Frontal cortex (tissue), 4 donors: ENCODE data around the gene BBS12. TPM values are rescaled to one million over a fixed set of nuclear protein-coding genes. Genes with fewer than 3 reads are reported as not detected.

ENCODE experiments used
- DNase-seq, 2 donors: peaks; one replicate each; pipeline ENCODE4 v3.0.0; 2012; ENCODE audit warnings: low spot score in 2 of 2
- FAIRE-seq: peaks from 2 replicates; lab custom pipeline; 2012; peaks lifted over from hg19 to GRCh38; lab: Jason Lieb, UNC
- total RNA-seq: library from RNA; depleted of rRNA; stranded (reverse); fragments of >200 nt; gene quantifications from one replicate; pipeline ENCODE4 v1.2.3, GENCODE V29; 2014
- donor health status: control.
- donor health status: control.
- donor health status: control.

The BBS12 gene
- total RNA-seq = 16.3 TPM

DNA sequence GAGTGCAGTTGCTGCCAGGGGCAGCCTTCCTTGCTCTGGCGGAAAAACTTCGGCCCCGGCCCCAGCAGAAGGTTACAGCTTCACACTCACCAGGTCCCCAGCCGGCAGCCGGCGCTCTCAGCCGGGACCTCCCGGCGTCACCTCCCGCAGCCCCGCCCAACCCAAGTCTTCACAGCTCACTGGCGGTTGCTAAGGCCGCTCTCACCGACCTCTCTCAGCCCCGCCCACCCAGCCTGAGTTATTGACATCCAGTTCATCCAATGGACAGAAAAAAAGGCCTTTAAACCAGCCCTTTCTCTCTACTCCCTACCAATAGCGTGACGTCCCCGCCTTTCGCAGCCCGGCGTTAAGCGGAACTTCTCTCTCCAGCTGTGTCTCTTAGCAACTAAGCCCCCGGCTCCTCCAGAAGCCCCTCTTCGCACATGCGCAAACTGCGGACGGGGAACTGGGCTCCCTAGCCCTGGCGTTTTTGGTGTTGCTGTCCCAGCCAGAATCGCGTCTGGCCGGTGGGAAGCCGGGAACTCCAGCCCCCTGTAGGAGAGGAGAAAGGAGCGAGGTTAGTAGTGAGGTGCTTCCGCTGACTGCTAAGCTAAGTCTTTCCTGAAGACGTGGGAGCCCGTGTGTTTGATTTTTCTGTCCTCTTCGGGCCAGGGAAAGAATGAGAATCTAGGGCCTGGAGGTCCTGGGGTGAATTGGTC is at the start of gene BBS12:
Gene BBS12, plus strand, starts transcription at position 376 of the 698 bp plus-strand sequence. CDS start 9,189 bp downstream, outside the sequence.
- DNase-seq (peak; percentile 76 to 90), FAIRE-seq (peak; percentile 97)

DNA sequence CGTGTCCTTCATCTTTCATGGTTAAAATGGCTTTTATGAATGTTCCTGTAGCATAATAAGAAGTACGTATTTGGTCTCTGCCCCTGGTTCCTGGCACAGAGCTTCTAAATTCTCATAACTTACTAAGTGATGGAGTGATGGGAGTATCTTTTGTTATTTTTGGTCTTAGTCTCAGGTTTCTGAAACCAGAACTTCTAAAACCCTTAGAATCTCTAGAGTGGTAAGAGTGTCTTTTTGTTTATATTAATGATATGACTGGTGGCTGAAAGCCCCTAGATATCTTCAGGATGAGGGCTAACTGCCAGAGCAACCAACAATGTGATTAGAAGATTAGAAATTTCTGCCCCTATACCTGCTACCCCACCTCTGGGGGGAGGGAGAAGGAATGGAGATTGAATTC is 45.8 kb upstream of the BBS12 start:
- FAIRE-seq = no peak
- no peak for DNase-seq

DNA sequence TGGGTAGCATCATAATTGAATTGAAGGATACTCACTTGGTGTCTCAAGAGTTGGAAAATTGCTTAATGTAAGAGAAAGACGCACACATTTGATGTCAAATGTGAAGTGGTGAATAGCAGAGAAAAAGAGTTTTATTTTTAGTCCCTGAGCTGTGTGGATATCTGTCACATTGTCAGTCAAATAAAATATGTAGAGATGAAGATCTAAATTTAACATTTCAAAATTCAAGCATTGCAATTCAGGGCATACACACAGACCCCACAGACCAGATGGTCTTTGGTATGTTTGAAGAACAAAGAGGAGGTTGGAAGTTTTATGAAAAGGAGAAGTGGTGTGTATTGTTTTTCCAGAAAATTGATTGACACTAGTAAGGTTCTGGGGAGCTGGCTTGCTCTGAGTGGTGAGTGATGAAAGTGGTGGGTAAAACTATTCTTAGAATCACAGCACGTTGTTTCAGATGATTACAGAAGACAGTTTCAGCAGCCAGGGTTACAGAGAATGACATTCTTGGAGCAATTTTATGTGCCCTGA is 44.9 kb upstream of the BBS12 start:
- DNase-seq = no peak
- FAIRE-seq = no peak

DNA sequence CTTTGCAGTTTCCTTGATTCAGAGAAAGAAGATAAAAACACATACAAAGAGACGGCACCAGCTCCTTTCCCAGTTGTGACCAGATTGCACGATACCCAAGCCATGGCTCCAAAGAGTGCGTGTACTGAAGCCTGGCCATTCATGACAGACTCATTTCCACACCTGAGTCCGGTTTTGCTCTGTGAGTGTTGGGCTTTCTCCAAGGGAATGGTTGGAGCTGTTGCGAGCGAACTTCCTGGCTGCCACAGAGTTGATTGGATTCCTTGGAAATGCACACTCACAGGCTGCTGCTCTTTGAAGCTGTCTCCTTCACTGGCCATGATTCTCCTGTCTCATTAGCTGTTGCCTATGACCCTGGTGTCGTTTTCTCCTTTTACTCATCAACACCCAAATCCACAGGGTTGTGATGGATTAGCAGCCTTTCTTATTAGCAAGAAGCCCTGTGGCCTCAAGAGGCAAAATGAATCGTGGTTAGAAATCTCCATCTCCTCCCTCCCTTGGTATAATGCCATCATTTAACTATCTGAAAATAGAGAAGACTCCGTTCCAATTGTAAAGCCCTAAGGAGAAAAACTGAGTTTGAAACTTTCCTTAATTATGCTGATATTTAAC is 43.9 kb upstream of the BBS12 start:
- no peak for DNase-seq
- FAIRE-seq = no peak

DNA sequence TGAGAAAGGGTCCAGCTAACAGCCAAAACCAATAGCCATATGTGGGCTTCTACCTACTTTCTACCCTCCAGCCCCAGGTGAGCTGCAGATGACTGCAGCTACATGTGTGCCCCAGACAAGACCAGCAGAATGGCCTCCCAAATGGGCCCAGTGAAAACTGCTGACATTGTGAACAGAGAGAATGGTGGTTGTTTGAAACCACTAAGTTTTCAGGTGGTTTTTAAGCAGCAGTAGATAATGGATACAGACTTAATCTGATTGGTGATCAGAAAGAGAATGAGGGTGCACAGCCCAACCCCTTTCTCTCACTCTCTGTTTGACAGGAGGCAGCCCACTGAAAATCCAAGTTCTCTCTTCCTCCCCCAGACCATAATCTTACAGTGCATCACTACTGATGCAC is 42.5 kb upstream of the BBS12 start:
- DNase-seq (no peak), FAIRE-seq (no peak)

DNA sequence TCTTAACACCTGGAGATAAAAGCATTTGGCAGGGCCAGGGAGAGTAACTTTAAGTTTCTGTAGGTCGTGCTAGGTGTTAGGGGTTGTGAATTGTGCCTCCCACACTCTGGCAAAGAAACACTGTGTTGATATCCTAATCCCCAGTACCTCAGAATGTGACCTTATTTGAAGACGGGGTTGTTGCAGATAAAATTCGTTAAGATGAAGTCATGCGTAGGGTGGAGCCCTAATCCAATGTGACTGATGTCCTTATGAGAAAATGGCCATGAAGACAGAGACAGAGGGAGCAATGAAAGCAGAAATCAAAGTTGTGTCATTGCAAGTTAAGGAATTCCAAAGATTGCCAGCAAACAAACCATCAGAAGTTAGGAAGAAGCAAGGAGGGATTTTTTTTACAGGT is 40.5 kb upstream of the BBS12 start:
- no peak for FAIRE-seq
- no peak for DNase-seq

DNA sequence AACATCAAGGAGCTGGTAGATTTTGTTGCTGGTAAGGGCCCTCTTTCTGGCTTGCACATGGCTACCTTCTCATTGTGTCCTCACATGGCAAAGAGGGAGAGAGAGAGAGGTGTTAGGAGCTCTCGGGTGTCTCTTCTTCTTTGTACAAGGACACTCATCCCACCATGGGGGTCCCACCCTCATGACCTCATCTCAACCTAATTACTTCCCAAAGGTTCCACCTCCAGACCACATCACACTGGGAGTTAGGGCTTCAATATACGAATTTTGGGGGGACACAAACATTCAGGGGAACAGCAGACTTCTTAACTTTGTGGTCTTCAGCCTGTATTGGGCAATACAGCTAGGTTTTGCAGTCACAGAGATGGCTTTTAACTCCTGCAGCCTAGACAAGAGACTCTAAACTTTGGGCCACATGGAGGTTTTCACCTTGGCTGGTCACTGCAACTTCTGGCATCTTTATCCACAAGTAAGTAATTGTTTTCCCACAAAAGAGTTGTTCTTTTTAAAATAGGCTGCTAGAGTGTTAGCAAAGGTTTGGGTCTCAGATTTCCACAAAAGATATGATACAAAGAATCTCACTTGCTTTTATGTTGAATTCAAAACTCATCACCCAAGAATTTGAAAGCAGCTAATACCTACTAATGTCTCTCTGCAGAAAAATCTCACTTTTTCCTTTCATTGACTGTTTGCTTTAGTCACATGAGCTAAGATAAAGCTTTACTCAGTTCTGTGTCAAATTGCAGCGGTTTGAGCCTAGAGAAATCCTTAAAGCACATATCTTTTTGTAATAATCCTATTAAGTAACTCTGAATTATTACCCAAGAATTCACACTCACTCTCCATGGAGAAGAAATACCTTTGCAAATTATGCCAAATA is 39.6 kb upstream of the BBS12 start:
- DNase-seq (no peak), FAIRE-seq (no peak)

DNA sequence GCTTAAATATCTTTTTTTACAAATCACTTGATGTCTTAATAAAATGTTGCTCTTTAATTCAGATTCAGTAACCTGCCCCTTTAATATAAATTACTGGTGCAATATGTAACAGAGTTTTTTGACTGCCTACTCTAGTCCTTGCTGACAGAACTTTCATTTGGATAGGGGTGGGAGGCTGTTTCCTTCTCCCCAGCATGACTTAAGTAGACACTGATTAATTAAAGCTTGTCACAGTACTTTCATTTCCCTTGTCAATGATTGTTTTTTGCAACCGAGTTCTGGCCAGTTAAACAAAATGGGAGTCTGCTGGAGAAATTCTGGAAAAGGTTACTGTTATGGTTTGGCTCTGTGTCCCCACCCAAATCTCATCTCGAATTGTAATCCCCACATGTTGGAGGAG is 37.3 kb upstream of the BBS12 start:
- no peak for FAIRE-seq
- DNase-seq = no peak

DNA sequence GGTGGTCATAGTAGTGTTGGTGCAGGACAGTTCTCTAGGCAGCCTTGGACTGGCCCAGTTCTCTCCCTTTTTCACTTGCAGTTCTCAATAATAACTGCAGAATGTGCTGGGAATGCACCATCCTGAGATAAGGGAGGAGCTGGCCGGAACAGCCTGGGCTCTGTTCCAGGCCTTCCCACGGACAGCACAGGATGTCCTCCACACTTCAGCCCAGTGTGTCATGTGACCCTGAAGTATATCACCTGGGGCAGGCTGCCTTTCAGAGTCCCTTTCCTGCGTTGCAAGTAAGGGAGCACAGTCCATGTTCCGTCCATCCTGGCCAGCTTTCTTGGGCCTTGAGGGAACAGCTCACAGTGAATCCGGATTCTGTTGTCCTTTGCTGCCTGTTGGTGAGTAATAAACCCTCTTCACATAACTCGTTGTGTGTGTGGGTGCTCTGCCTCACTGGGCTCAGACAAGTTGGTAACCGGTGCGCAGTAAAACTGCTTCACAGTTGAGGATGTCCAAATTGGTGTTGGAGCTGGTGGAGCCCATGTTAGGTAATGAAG is 32.3 kb upstream of the BBS12 start:
- DNase-seq = no peak
- no peak for FAIRE-seq

DNA sequence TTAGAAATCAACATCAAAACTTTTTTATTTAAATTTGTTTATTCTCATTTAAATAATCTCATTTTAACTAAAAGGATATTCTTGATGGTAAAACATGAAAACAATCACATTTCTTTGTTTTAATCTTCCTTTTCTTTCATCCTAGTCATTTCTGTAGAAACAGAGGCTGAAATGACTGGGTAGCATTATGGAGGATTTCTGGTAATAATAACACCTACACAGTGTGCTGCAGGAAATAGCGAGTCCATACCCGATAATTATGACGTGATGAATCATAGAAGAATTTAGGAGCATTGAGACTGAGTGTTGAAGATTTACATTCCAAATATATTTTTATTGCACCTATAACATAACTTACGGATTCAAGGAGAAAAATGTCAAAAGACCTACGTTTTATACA is 31.4 kb upstream of the BBS12 start:
- FAIRE-seq (no peak), DNase-seq (no peak)

DNA sequence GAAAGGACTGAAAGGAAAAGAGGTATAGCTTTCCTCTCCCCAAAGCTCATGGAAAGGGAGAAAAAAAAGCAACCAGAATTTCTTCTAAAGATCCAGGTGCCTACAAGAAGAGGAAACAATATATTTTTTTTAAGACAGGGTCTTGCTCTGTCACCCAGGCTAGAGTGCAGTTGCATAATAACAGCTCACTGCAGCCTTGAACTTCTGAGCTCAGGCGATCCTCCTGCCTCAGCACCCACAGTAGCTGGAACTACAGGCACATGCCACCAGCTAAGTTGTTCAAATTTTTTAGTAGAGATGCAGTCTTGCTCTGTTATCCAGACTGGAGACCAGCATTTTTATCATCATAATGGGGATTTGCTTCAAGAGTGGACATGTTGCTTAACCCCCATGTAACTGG is 30.5 kb upstream of the BBS12 start:
- DNase-seq (no peak), FAIRE-seq (no peak)

DNA sequence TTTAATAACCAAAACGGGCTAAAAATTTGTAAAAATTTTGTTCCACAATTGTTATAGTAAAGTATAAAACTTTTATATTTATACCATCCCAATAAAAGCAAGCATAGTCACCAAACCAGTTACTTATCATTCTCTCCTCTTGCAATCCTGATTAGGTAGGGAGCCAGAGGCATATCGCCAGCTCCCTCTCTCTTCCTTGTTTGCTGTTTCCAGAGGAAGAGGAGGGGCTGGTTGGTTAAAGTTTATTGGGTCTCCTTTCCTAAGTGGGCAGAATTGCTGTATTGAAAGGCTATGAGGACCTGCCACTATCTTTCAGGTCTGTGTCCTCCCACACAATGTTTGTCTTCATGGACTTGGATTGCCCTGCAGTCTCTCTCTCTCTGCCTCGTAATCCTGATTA is 29.6 kb upstream of the BBS12 start:
- no peak for DNase-seq

DNA sequence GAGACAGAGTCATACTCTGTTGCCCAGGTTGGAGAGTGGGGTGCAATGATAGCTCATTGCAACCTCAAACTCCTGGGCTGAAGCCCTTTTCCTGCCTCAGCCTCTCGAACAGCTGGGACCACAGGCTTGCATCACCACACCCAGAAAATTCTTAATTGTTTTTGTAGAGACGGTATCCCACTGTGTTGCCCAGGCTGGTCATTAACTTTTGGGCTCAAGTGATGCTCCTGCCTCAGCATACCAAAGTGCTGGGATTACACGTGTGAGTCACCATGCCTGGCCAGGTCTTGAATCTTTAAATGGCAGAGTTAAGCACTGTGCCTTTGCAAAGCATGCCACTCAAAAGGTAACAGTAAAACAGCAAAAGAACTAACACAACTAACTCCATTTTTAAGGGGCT is 28.6 kb upstream of the BBS12 start:
- no peak for DNase-seq

More for the DNA sequence above, 29.6 kb upstream of the BBS12 start:
- no peak for FAIRE-seq

DNA sequence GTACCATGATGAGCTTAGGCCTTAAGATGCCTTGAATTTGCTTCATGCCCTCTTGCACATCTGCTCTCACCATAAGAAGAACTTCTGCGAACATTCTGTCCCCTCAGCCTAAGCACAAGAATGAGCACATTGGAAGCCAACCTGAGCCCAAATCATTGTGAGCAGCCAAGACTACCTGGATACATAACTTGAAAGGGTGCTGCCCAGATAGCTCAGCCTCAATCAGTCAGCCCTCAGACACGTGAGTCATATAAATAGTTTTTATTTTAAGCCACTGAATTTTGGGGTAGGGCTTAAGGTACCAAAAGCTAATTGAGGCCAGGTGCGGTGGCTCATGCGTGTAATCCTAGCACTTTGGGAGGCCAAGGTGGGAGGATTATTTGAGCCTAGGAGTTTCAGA is 27.5 kb upstream of the BBS12 start:
- DNase-seq (no peak), FAIRE-seq (no peak)

More for the DNA sequence above, 28.6 kb upstream of the BBS12 start:
- no peak for FAIRE-seq

DNA sequence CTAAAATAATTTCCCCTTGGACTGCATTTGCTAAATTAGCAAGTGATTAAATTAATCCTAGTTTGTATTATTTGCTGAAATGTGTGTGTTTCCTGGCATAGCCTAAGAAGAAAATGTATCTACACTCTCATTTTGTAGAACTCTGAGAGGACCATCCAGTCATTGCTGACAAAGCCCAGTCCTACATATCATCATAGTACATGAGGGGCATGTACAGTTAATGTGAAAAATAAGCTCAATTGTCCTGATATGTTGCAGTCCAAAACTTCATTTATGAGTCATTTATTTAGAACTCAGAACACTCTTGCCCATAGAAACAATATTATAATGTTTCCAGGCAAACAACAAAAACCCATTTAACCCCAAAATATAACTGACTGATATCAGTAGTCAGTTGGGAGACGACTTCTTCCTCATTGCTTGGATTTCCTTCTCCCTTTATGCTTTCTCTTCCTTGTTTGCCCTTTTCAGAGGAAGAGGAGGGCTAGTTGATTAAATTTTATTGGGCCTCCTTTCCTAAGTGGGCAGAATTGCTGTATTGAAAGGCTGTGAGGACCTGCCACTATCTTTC is 26.9 kb upstream of the BBS12 start:
- FAIRE-seq (no peak), DNase-seq (no peak)

DNA sequence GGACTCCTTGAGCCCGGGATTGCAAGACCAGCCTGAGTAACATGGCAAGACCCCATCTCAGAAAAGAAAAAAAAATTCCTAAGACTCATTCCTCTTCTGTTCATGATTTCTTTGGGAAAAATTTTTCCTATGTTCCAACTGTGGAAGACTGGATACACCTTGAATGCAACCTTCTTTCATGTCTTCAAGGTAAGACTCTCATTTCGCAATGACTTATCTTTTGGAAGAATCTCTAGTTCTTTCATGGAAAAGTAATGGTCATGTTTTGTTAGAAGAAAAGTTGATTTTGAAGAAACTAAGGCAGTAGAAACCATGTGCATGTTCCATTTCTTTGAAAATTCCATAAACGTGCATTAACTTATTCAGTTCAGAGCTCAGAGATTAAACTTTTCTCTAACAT is 26.0 kb upstream of the BBS12 start:
- no peak for FAIRE-seq

DNA sequence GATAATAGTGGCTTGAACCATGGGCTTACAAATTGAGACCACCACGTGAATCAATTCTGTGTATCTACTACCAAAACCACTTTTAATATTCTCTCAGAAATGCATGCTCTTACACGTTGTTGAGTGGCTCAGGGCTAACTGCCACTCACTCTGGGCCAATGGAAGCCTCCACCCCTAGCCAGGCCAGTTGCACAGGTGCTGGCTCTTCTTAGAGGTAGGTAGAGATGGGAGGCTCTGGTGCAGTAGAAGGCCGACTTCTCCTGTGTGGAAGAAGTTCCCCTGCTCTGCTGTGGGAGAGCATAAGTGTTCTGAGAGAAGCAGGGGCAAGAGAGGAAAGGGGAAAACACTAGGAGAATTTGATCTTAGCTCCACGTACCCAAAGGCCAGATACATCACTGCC is 25.0 kb upstream of the BBS12 start:
- DNase-seq (no peak), FAIRE-seq (no peak)

More for the DNA sequence above, 26.0 kb upstream of the BBS12 start:
- DNase-seq = no peak

DNA sequence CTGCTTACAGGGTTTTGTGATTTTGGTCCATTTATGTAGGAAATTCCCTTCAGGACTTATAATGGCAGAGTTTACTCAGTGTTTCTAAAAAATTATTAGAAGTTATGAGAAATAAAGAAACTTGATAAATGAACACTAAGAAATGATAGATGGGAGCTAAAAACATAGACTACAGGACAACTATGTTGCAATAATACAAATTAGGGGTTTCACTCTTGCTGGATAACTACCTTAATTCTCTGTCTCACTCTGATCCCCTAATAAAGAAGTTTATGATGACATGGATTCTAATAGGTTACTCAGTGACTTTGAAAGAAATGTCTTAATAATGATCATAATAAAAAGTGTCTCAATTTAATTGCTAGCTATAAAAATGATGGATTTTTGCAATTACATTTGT is 23.3 kb upstream of the BBS12 start:
- no peak for FAIRE-seq

DNA sequence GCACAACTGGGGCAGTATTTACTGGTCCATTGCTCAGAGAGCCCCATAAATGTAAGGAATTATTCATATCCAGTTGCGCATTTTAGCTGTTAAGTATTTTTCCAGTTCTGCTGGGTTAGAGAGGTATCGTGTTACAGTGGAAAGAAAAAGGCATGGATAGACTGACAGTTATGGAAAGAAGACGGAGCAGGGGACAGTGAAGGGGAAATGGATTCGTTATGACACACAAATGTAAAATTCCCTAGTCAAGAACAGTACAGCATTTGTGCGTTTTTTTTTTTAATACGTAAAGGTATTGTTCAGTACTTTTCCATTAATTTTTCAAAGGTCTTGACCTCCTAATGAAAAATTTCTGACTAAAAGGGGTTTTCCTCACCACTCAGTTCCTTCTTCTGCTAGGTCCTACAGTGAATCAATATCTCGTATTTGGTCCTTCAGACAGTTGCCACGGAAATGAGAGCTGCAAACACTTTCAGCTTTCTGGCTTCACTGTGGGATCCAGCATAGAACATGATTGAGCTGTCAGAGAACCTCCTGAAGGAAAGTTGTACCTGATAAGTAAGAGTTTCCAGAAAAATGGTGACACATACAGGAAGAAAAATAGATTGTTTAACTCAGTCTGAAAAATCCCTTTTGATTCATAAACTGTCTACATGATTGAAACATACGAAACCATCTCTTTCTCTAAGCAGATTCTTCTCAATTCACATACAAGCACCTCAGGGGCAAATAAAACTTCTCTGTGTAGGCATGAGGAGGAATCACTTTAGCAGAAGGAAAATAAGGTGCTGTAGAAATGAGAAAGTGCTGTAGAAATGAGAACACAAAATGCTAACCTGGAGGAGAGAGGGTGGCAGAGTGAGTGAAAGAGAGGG is 21.8 kb upstream of the BBS12 start:
- DNase-seq (no peak), FAIRE-seq (no peak)

More for the DNA sequence above, 23.3 kb upstream of the BBS12 start:
- no peak for DNase-seq
